ENCODE data around the gene PRSS53. TPM values are rescaled to one million over a fixed set of nuclear protein-coding genes. Genes with fewer than 3 reads are reported as not detected.

Gene PRSS53
- total RNA-seq, 3 donors from 2014 or later: 1.3 to 2.0 (median 1.3) TPM

GRCh38 chr16:31063843-31064611, 24.7 kb downstream of the PRSS53 start:
- Histone ChIP-seq H3K27ac (peak overlapping the region in 1 of 2 donors; percentile 71), H3K9me3 (no peaks in the 10 kb centered on the region), H3K4me3 (no peak overlapping the region), H3K27me3 (no peaks in the 10 kb centered on the region), H3K36me3 (no peaks in the 10 kb centered on the region), H3K4me1 (no peaks in the 10 kb centered on the region)
- DNase-seq (ENCODE audit: low spot score in 2 of 2): no peak
- TF ChIP-seq CTCF (IDR thresholded peaks at IDR 0.05) (no peak), POLR2AphosphoS5 (IDR thresholded peaks at IDR 0.05) (no peak), POLR2A (IDR thresholded peaks at IDR 0.05) (no peak)
- intact Hi-C loops (cut with DNase I; ENCODE audit: low total_unique reads): no loop called here

- no peak for DNase-seq (ENCODE audit: low spot score in 2 of 2)
- Histone ChIP-seq H3K27ac (no peak overlapping the region), H3K36me3 (no peaks in the 10 kb centered on the region), H3K4me3 (no peak overlapping the region), H3K9me3 (no peaks in the 10 kb centered on the region), H3K27me3 (no peaks in the 10 kb centered on the region), H3K4me1 (no peaks in the 10 kb centered on the region)
- TF ChIP-seq CTCF (IDR thresholded peaks at IDR 0.05) (no peak), POLR2AphosphoS5 (IDR thresholded peaks at IDR 0.05) (no peak), POLR2A (IDR thresholded peaks at IDR 0.05) (no peak)
- intact Hi-C loops (cut with DNase I; ENCODE audit: low total_unique reads): no loop called here
These were observed 25.3 kb downstream of the PRSS53 start for GRCh38 chr16:31063495-31063842.

- no peaks in the 10 kb centered on the region for H3K36me3 ChIP-seq
- H3K27ac ChIP-seq: no peak overlapping the region
- intact Hi-C loops (cut with DNase I; ENCODE audit: low total_unique reads): no loop called here
- H3K27me3 ChIP-seq: no peaks in the 10 kb centered on the region
- TF ChIP-seq POLR2AphosphoS5 (IDR thresholded peaks at IDR 0.05): no peak
- no peak for TF ChIP-seq POLR2A (IDR thresholded peaks at IDR 0.05)
- TF ChIP-seq CTCF (IDR thresholded peaks at IDR 0.05): no peak
- H3K9me3 ChIP-seq: no peaks in the 10 kb centered on the region
- no peak overlapping the region for H3K4me3 ChIP-seq
- DNase-seq (ENCODE audit: low spot score in 2 of 2): no peak
- H3K4me1 ChIP-seq: no peaks in the 10 kb centered on the region
These were observed 26.8 kb downstream of the PRSS53 start for GRCh38 chr16:31061813-31062440.

- no peak overlapping the region for H3K4me3 ChIP-seq
- no peak overlapping the region for H3K27ac ChIP-seq
- no peaks in the 10 kb centered on the region for H3K4me1 ChIP-seq
- no peak for TF ChIP-seq POLR2A (IDR thresholded peaks at IDR 0.05)
- no peak for TF ChIP-seq POLR2AphosphoS5 (IDR thresholded peaks at IDR 0.05)
- no peak for TF ChIP-seq CTCF (IDR thresholded peaks at IDR 0.05)
- H3K9me3 ChIP-seq: no peaks in the 10 kb centered on the region
- H3K36me3 ChIP-seq: no peaks in the 10 kb centered on the region
- H3K27me3 ChIP-seq: no peaks in the 10 kb centered on the region
- intact Hi-C loops (cut with DNase I; ENCODE audit: low total_unique reads): no loop called here
- DNase-seq (ENCODE audit: low spot score in 2 of 2): no peak
These were observed 27.5 kb downstream of the PRSS53 start for GRCh38 chr16:31061126-31061812.

GRCh38 chr16:31055613-31056012, 33.1 kb downstream of the PRSS53 start:
- no peaks in the 10 kb centered on the region for H3K4me1 ChIP-seq
- intact Hi-C loops (cut with DNase I; ENCODE audit: low total_unique reads): no loop called here
- H3K27me3 ChIP-seq: no peaks in the 10 kb centered on the region
- no peaks in the 10 kb centered on the region for H3K9me3 ChIP-seq
- DNase-seq (ENCODE audit: low spot score in 2 of 2): no peak
- no peak for TF ChIP-seq POLR2AphosphoS5 (IDR thresholded peaks at IDR 0.05)
- no peak for TF ChIP-seq CTCF (IDR thresholded peaks at IDR 0.05)
- TF ChIP-seq POLR2A (IDR thresholded peaks at IDR 0.05): no peak
- no peak overlapping the region for H3K27ac ChIP-seq
- H3K36me3 ChIP-seq: no peaks in the 10 kb centered on the region
- H3K4me3 ChIP-seq: no peak overlapping the region
